Stimulated activated naive CD8-positive, alpha-beta T cell treated with anti-CD3 and anti-CD28 coated beads, Interleukin-15, Interleukin-2, amounts not matched to agents 100 ng/mL and 50 ng/mL, for 24 hours (primary cell): Measurements from ENCODE around the gene TECPR2.
"Not testable (repeated sequence)": the region's sequence is repeated elsewhere in the genome, so short reads cannot be mapped to it uniquely, and the experiment has no call there.

ENCODE experiments used
- H3K27ac Mint-ChIP-seq: one replicate; pipeline ENCODE4 v1.8.0; 2021; ENCODE audit warnings: mild to moderate bottlenecking, mixed read lengths
- H3K27me3 Mint-ChIP-seq: one replicate; pipeline ENCODE4 v1.8.0; 2021; ENCODE audit warnings: mixed read lengths
- H3K36me3 Mint-ChIP-seq: one replicate; pipeline ENCODE4 v1.8.0; 2021; ENCODE audit warnings: low read depth, mixed read lengths
- H3K4me1 Mint-ChIP-seq: one replicate; pipeline ENCODE4 v1.8.0; 2021; ENCODE audit warnings: low read depth, mixed read lengths
- H3K4me3 Mint-ChIP-seq: one replicate; pipeline ENCODE4 v1.8.0; 2021; ENCODE audit warnings: mild to moderate bottlenecking, mixed read lengths
- H3K9me3 Mint-ChIP-seq: one replicate; pipeline ENCODE4 v1.8.0; 2021; ENCODE audit warnings: mixed read lengths

Gene TECPR2

GRCh38 chr14:102532204-102532658, 169.5 kb downstream of the TECPR2 start:
- no peaks in the 10 kb centered on the region for H3K36me3 Mint-ChIP-seq
- no peaks in the 10 kb centered on the region for H3K4me1 Mint-ChIP-seq
- H3K9me3 Mint-ChIP-seq: no peaks in the 10 kb centered on the region
- no peak overlapping the region for H3K4me3 Mint-ChIP-seq
- H3K27ac Mint-ChIP-seq: no peak overlapping the region
- H3K27me3 Mint-ChIP-seq: no peaks in the 10 kb centered on the region

GRCh38 chr14:102537981-102538601, 175.3 kb downstream of the TECPR2 start:
- no peaks in the 10 kb centered on the region for H3K9me3 Mint-ChIP-seq
- H3K27me3 Mint-ChIP-seq: peaks cover 3% of the 10 kb centered on the region
- H3K27ac Mint-ChIP-seq: no peak overlapping the region
- no peak overlapping the region for H3K4me3 Mint-ChIP-seq
- no peaks in the 10 kb centered on the region for H3K4me1 Mint-ChIP-seq
- no peaks in the 10 kb centered on the region for H3K36me3 Mint-ChIP-seq

- no peak overlapping the region for H3K4me3 Mint-ChIP-seq
- no peaks in the 10 kb centered on the region for H3K36me3 Mint-ChIP-seq
- no peaks in the 10 kb centered on the region for H3K4me1 Mint-ChIP-seq
- H3K27ac Mint-ChIP-seq: no peak overlapping the region
- H3K9me3 Mint-ChIP-seq: no peaks in the 10 kb centered on the region
- peaks cover 6% of the 10 kb centered on the region for H3K27me3 Mint-ChIP-seq
These were observed 176.1 kb downstream of the TECPR2 start for GRCh38 chr14:102538602-102539543.

- Mint-ChIP-seq H3K4me1 (no peaks in the 10 kb centered on the region), H3K36me3 (no peaks in the 10 kb centered on the region), H3K27me3 (peaks cover 10% of the 10 kb centered on the region), H3K4me3 (no peak overlapping the region), H3K9me3 (no peaks in the 10 kb centered on the region), H3K27ac (no peak overlapping the region)
These were observed 177.0 kb downstream of the TECPR2 start for GRCh38 chr14:102539544-102540314.

GRCh38 chr14:102540315-102541028, 177.7 kb downstream of the TECPR2 start:
- no peak overlapping the region for H3K27ac Mint-ChIP-seq
- no peaks in the 10 kb centered on the region for H3K4me1 Mint-ChIP-seq
- H3K4me3 Mint-ChIP-seq: no peak overlapping the region
- no peaks in the 10 kb centered on the region for H3K36me3 Mint-ChIP-seq
- peaks cover 15% of the 10 kb centered on the region for H3K27me3 Mint-ChIP-seq
- H3K9me3 Mint-ChIP-seq: no peaks in the 10 kb centered on the region

- not testable (repeated sequence) for H3K9me3 Mint-ChIP-seq, H3K36me3 Mint-ChIP-seq, H3K4me3 Mint-ChIP-seq, H3K4me1 Mint-ChIP-seq, H3K27ac Mint-ChIP-seq
- H3K27me3 Mint-ChIP-seq: peaks cover 21% of the 10 kb centered on the region
These were observed 178.3 kb downstream of the TECPR2 start for GRCh38 chr14:102541029-102541491.

- no peaks in the 10 kb centered on the region for H3K9me3 Mint-ChIP-seq
- no peak overlapping the region for H3K4me3 Mint-ChIP-seq
- H3K27me3 Mint-ChIP-seq: peaks cover 22% of the 10 kb centered on the region
- no peaks in the 10 kb centered on the region for H3K36me3 Mint-ChIP-seq
- no peak overlapping the region for H3K27ac Mint-ChIP-seq
- no peaks in the 10 kb centered on the region for H3K4me1 Mint-ChIP-seq
These were observed 179.0 kb downstream of the TECPR2 start for GRCh38 chr14:102541771-102542170.

- H3K36me3 Mint-ChIP-seq: no peaks in the 10 kb centered on the region
- H3K4me3 Mint-ChIP-seq: no peak overlapping the region
- peaks cover 42% of the 10 kb centered on the region for H3K27me3 Mint-ChIP-seq
- H3K27ac Mint-ChIP-seq: no peak overlapping the region
- H3K9me3 Mint-ChIP-seq: no peaks in the 10 kb centered on the region
- H3K4me1 Mint-ChIP-seq: no peaks in the 10 kb centered on the region
These were observed 181.5 kb downstream of the TECPR2 start for GRCh38 chr14:102544046-102544746.

GRCh38 chr14:102544747-102545460, 182.2 kb downstream of the TECPR2 start:
- Mint-ChIP-seq H3K27me3 (peaks cover 42% of the 10 kb centered on the region), H3K4me1 (no peaks in the 10 kb centered on the region), H3K9me3 (no peaks in the 10 kb centered on the region), H3K36me3 (no peaks in the 10 kb centered on the region), H3K4me3 (peak overlapping the region; percentile 30), H3K27ac (no peak overlapping the region)

- Mint-ChIP-seq H3K9me3 (no peaks in the 10 kb centered on the region), H3K27me3 (peaks cover 46% of the 10 kb centered on the region), H3K36me3 (no peaks in the 10 kb centered on the region), H3K27ac (no peak overlapping the region), H3K4me3 (peak overlapping the region; percentile 30), H3K4me1 (no peaks in the 10 kb centered on the region)
These were observed 182.9 kb downstream of the TECPR2 start for GRCh38 chr14:102545461-102546265.

- Mint-ChIP-seq H3K27ac (no peak overlapping the region), H3K36me3 (no peaks in the 10 kb centered on the region), H3K4me1 (no peaks in the 10 kb centered on the region), H3K9me3 (no peaks in the 10 kb centered on the region), H3K27me3 (peaks cover 42% of the 10 kb centered on the region), H3K4me3 (no peak overlapping the region)
These were observed 186.0 kb downstream of the TECPR2 start for GRCh38 chr14:102548616-102549240.

- H3K4me3 Mint-ChIP-seq, H3K27ac Mint-ChIP-seq, H3K4me1 Mint-ChIP-seq, H3K9me3 Mint-ChIP-seq, H3K36me3 Mint-ChIP-seq: not testable (repeated sequence)
- H3K27me3 Mint-ChIP-seq: peaks cover 26% of the 10 kb centered on the region
These were observed 188.2 kb downstream of the TECPR2 start for GRCh38 chr14:102550927-102551401.
